DOHH2 (cell line): ENCODE data around the gene EIF5A2.

ENCODE experiments used
- H3F3A ChIP-seq: fragments of 200-600 bp; sonication (generic), shearing (Covaris generic); 2 replicates; pipeline ENCODE4 v1.6.0; 2016; ENCODE audit warnings: antibody characterized with exemption, mild to moderate bottlenecking; ENCODE audit not compliant: control insufficient read depth, insufficient read depth
- H3K27ac ChIP-seq: fragments of 200-600 bp; sonication (generic); 2 replicates; pipeline ENCODE4 v1.5.1; 2014; ENCODE audit warnings: low read depth, mild to moderate bottlenecking, low read length, moderate library complexity
- H3K27me3 ChIP-seq: fragments of 200-600 bp; sonication (generic); 2 replicates; pipeline ENCODE4 v1.6.1; 2014; ENCODE audit warnings: mild to moderate bottlenecking, low read length, mixed read lengths; ENCODE audit not compliant: control insufficient read depth
- H3K36me3 ChIP-seq: fragments of 200-600 bp; sonication (generic); 2 replicates; pipeline ENCODE4 v1.6.1; 2014; ENCODE audit warnings: mild to moderate bottlenecking, low read length, moderate library complexity, mixed read lengths; ENCODE audit not compliant: control insufficient read depth
- H3K4me1 ChIP-seq: fragments of 200-600 bp; sonication (generic); 2 replicates; pipeline ENCODE4 v1.6.1; 2014; ENCODE audit warnings: mild to moderate bottlenecking, low read length, mixed read lengths; ENCODE audit not compliant: control insufficient read depth
- H3K4me2 ChIP-seq: fragments of 200-600 bp; sonication (generic); 2 replicates; pipeline ENCODE4 v1.6.0; 2014; ENCODE audit warnings: mild to moderate bottlenecking, low read length, moderate library complexity
- H3K4me3 ChIP-seq: fragments of 200-600 bp; sonication (generic); 2 replicates; pipeline ENCODE4 v1.5.1; 2014; ENCODE audit warnings: mild to moderate bottlenecking, low read length, mixed read lengths
- H3K79me2 ChIP-seq: fragments of 200-600 bp; sonication (generic); 2 replicates; pipeline ENCODE4 v1.6.1; 2014; ENCODE audit warnings: mild to moderate bottlenecking, low read length, mixed read lengths; ENCODE audit not compliant: control insufficient read depth
- H3K9me2 ChIP-seq: fragments of 200-600 bp; sonication (generic); replicated peaks from 2 replicates; pipeline ENCODE4 v1.6.1; 2014; ENCODE audit warnings: mild to moderate bottlenecking, low read length, mixed read lengths; ENCODE audit not compliant: control insufficient read depth
- H3K9me3 ChIP-seq: fragments of 200-600 bp; sonication (generic); 2 replicates; pipeline ENCODE4 v1.6.1; 2014; ENCODE audit warnings: antibody characterized with exemption, low read length, mixed read lengths; ENCODE audit not compliant: control insufficient read depth, insufficient read depth
- H4K20me1 ChIP-seq: fragments of 200-600 bp; sonication (generic); 2 replicates; pipeline ENCODE4 v1.6.0; 2014; ENCODE audit warnings: low read depth, mild to moderate bottlenecking, antibody characterized with exemption, low read length, moderate library complexity; ENCODE audit not compliant: control insufficient read depth, insufficient read depth
- CTCF ChIP-seq: fragments of 200-600 bp; sonication (generic); IDR thresholded peaks from one replicate; pipeline ENCODE4 v1.5.1; 2014; ENCODE audit warnings: antibody characterized with exemption, mild to moderate bottlenecking, low read depth, low read length; ENCODE audit not compliant: poor library complexity, severe bottlenecking
- EZH2phosphoT487 ChIP-seq: fragments of 200-600 bp; sonication (generic); IDR thresholded peaks from 2 replicates; pipeline ENCODE4 v1.6.1; 2017; ENCODE audit warnings: borderline replicate concordance, mild to moderate bottlenecking, antibody characterized with exemption, low read length, moderate library complexity, mixed read lengths

EIF5A2 gene

GRCh38 chr3:170876537-170876936, 31.9 kb downstream of the EIF5A2 start:
- Histone ChIP-seq H3K4me2 (no peak overlapping the region), H4K20me1 (no peaks in the 10 kb centered on the region), H3K9me3 (no peaks in the 10 kb centered on the region), H3K36me3 (no peaks in the 10 kb centered on the region), H3F3A (no peaks in the 10 kb centered on the region), H3K27me3 (no peaks in the 10 kb centered on the region), H3K4me1 (no peaks in the 10 kb centered on the region), H3K4me3 (no peak overlapping the region), H3K9me2 (no peaks in the 10 kb centered on the region), H3K79me2 (no peaks in the 10 kb centered on the region), H3K27ac (no peak overlapping the region)
- TF ChIP-seq EZH2phosphoT487 = no peak
- TF ChIP-seq CTCF = no peak

- Histone ChIP-seq H3K27me3 (no peaks in the 10 kb centered on the region), H4K20me1 (peaks cover 15% of the 10 kb centered on the region; the same call in 1 of the 2 replicates), H3K4me2 (peak within 1 kb of the TSS; percentile 87), H3K4me3 (peak within 1 kb of the TSS; percentile 83), H3K36me3 (peaks cover 50% of the 10 kb centered on the region), H3K9me3 (no peaks in the 10 kb centered on the region), H3F3A (peaks cover 47% of the 10 kb centered on the region), H3K27ac (peak within 1 kb of the TSS; percentile 84), H3K4me1 (peaks cover 27% of the 10 kb centered on the region), H3K9me2 (no peaks in the 10 kb centered on the region), H3K79me2 (peaks cover 35% of the 10 kb centered on the region)
- TF ChIP-seq EZH2phosphoT487 (no peak), CTCF (no peak)
Observed at GRCh38 chr3:170869645-170870593, 38.5 kb downstream of the EIF5A2 start, which contains the start of gene RPL22L1. RPL22L1 (minus strand) TSS chr3:170870195; CDS start chr3:170870167, 28 bp downstream.

GRCh38 chr3:170869239-170869590, 39.2 kb downstream of the EIF5A2 start:
- H3K27me3 ChIP-seq = no peaks in the 10 kb centered on the region
- H3K9me3 ChIP-seq = no peaks in the 10 kb centered on the region
- peaks cover 54% of the 10 kb centered on the region for H3F3A ChIP-seq
- TF ChIP-seq EZH2phosphoT487 (no peak), CTCF (no peak)
- H4K20me1 ChIP-seq = peaks cover 15% of the 10 kb centered on the region; the same call in 1 of the 2 replicates
- H3K36me3 ChIP-seq = peaks cover 53% of the 10 kb centered on the region
- H3K4me2 ChIP-seq = peak overlapping the region; percentile 87
- peaks cover 27% of the 10 kb centered on the region for H3K4me1 ChIP-seq
- peak overlapping the region; percentile 84 for H3K27ac ChIP-seq
- H3K4me3 ChIP-seq = peak overlapping the region; percentile 83
- H3K79me2 ChIP-seq = peaks cover 35% of the 10 kb centered on the region
- H3K9me2 ChIP-seq = no peaks in the 10 kb centered on the region
